ENCODE data around the gene SLAMF1.
"Not testable (repeated sequence)": the region's sequence is repeated elsewhere in the genome, so short reads cannot be mapped to it uniquely, and the experiment has no call there.

The SLAMF1 gene

GRCh38 chr1:160664573-160665051, 17.8 kb upstream of the SLAMF1 start:
- no peak for DNase-seq (ENCODE audit: low read depth)

- DNase-seq (ENCODE audit: low read depth): no peak
Observed at GRCh38 chr1:160662910-160663309, 16.1 kb upstream of the SLAMF1 start.

GRCh38 chr1:160659566-160659965, 12.7 kb upstream of the SLAMF1 start:
- no peak for DNase-seq (ENCODE audit: low read depth)

DNA sequence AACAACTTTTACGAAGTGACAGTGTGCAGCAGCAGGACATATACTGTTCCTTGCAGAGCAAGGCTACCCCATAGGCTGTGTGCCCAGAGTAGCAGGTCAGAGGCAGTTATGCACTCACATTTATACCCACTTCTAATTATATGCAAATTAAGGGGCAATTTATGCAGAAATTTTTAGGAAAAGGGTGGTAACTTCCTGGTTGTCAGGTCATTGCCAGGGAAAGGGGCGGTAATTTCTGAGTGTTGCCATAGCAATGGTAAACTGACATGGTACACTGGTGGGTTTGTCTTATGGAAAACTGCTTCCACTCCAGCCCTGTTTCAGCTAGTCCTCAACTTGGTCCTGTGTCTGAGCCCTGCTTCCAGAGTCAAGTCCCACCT, 12.0 kb upstream of the SLAMF1 start:
- DNase-seq (ENCODE audit: low read depth): no peak

DNA sequence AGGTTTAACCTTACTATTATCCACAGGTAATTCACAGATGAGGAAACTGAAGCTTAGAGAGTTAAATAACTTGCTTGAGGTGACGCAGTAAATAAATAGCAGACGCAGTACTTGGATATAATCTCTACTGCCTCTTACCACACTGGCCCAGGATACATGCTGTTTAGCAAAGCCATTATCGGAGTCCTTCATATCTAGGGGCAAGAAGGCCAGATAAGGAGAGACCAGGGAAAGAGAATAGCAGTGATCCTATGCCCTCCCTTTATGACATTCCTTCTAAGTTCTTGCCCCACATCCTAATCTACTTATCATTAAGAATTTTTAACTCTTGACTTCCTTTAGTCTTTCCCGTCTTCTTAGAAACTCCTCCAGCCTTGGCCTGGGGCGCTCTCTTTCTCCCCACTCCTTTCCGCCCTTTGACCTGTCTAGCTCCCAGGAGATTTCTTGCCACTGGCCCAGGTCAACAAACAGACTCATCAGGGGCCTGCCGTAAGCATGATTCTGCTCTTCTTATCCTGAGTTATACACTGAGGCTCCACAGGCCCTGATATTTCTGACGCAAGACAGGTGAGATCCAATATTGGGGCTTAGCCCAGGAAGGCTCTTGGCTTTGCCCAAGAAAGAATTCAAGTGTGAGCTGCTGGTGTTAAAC, 11.4 kb upstream of the SLAMF1 start:
- no peak for DNase-seq (ENCODE audit: low read depth)

GRCh38 chr1:160657250-160657781, 10.5 kb upstream of the SLAMF1 start:
- no peak for DNase-seq (ENCODE audit: low read depth)

- no peak for DNase-seq (ENCODE audit: low read depth)
Observed at GRCh38 chr1:160656737-160657136, 9.9 kb upstream of the SLAMF1 start.

DNA sequence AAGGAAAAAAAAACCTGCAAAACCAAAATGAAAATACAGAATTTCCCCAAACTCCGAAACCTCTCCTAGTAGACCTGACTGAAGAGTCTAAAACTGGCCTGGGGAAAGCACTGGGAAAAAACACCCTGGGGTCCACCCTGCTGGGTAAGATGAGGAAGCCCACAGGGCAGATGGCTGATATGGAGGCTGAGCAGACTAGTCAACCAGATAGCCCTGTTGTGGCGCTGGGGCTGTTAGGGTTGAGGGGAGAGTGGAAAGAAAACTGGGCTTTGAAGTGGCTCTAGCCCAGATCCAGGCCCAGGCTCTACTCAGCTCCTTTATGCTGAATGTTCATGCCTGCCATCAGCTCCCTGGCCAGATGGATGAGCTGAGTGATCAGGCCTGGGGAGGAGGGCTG, 6.8 kb upstream of the SLAMF1 start:
- DNase-seq (ENCODE audit: low read depth): no peak

GRCh38 chr1:160652924-160653619, 6.2 kb upstream of the SLAMF1 start:
- DNase-seq (ENCODE audit: low read depth): no peak

GRCh38 chr1:160652065-160652641, 5.3 kb upstream of the SLAMF1 start:
- not testable (repeated sequence) for DNase-seq (ENCODE audit: low read depth)

DNA sequence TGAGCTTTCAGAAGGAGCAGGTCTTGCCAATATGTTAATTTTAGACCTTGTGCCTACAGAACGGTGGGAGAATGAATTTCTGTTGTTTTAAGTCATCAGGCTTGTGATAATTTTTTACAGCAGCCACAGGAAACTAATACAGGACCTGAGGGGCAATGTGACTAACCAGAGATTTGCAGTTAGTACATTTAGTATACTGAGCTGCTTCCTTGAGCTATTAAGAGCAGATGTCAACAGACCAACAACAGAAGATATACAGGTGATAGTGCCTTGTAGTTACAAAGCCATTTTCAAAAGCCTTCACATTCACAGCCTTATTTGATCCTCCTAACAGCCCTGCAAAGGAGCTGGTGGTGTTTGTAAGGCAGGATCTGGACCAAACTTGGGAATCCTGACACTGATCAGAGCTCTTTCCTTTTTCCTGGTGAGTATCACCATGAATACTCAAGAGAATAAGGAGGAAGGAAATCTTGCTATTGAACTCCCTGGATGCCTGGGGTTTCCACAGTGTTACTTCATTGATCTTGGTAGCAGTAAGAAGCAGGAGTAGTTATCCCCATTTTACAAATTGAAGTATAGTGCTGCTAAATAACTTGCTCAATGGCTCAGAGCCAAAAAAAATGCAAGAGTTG, 4.7 kb upstream of the SLAMF1 start:
- DNase-seq (ENCODE audit: low read depth): no peak

DNA sequence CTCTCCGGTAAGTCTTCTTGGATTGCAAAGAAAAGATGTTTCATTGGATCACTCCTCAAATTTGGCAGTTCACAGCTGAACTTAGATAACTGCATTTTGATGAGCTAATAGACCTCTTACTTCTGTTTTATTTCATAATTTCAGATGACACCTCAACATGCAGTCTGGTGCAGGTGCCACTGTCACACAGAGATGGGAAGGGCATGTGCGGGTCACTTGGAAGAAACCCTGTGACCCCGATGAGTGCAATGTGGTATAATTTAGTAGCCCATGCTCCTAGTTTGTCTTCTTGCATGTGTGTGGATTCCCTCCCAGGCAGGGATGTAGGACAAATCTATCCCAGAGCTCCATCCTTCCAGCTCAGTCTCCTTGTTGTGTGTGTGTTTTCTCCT, 481 bp upstream of the SLAMF1 start:
- no peak for DNase-seq (ENCODE audit: low read depth)

DNA sequence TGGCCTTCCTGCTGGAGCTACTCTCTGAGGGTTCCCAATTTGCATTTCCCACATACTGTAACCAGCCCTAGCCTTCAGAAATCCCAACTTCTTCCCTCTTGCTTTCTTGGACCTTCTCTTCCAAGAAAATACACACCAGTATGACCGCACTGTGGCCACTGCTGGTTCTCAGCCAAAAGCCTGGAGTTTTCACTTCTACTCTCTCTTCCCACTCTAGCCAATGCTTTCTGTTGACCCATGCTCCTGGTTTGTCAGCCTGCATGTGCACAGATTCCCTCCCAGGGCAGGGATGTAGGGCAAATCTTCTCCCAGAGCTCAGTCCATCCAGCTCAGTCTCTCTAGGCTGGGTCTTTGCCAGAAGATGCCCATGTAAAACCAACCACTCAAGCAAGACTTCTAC, 664 bp downstream of the SLAMF1 start:
- no peak for DNase-seq (ENCODE audit: low read depth)

DNA sequence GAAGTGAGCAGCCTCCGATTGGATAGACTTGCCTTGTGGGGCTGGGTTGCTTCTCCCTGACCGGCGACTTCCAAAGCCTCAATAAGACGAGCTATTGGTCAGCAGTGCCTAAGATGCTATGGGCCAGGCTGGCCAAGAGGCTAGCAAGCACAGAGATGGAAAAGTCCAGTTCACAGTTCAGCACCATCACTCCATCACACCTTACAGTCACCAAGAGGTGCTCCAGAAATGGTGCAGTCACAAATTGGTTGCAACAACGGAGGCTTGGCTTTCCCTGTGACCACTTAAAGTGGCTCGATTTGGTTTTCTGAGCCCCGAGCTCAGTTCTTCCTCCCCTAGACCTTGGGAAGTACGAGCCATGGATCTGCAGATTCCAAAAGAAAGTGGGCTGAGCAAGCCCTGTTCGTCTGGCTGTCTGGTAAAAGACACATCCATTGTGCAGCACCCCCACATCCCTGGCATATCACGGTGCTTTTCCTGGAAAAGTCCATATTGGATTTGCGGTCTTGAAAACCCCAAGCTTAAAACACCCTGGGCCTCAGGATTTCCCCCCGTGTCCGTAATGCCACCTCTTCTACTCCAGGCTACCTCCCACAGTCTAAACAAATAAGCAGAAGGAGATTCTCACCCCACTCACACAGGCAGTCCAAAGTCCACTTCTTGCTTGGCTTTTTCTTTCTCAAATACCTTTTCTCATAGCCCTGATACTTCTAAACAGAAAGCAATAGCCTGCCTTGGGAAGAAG, 1.3 kb downstream of the SLAMF1 start:
- no peak for DNase-seq (ENCODE audit: low read depth)

- DNase-seq (ENCODE audit: low read depth): no peak
Observed at GRCh38 chr1:160644399-160644798, 2.4 kb downstream of the SLAMF1 start.

DNA sequence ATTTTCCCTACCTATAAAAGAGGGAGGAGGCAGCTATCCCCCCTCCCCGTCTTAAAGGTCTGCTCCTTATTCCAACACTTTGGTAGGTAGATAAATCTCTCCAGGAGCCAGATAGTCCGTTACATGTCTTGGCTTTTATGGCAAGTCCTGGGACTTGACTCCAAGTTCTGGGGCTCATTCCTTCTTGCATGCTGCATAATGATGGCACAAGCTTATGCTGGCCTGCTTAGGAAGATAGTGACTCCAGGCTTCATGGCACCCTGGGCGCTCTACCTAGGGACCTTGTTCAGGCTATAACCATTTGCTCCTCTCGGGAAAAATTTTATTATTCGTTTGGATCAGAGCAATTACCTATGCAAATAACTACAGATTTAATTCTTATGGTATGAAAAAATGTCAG, 3.7 kb downstream of the SLAMF1 start:
- DNase-seq (ENCODE audit: low read depth): no peak

DNA sequence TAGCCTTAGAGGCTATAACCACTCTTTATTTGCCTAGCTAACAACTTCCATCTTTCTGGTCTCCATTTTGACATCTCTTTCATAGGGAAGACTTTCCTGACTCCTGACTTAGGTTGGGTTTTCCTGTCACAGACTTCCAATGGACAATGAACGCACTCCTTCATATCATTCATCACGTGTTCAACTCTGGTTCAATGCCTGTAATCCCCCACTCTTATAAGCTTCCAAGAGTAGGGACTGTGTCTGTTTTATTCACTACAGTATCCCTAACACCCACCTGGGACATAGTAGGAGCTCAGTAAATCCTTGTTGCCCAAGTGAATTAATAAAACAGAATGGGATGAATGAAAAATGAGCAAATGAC, 4.6 kb downstream of the SLAMF1 start:
- no peak for DNase-seq (ENCODE audit: low read depth)

DNA sequence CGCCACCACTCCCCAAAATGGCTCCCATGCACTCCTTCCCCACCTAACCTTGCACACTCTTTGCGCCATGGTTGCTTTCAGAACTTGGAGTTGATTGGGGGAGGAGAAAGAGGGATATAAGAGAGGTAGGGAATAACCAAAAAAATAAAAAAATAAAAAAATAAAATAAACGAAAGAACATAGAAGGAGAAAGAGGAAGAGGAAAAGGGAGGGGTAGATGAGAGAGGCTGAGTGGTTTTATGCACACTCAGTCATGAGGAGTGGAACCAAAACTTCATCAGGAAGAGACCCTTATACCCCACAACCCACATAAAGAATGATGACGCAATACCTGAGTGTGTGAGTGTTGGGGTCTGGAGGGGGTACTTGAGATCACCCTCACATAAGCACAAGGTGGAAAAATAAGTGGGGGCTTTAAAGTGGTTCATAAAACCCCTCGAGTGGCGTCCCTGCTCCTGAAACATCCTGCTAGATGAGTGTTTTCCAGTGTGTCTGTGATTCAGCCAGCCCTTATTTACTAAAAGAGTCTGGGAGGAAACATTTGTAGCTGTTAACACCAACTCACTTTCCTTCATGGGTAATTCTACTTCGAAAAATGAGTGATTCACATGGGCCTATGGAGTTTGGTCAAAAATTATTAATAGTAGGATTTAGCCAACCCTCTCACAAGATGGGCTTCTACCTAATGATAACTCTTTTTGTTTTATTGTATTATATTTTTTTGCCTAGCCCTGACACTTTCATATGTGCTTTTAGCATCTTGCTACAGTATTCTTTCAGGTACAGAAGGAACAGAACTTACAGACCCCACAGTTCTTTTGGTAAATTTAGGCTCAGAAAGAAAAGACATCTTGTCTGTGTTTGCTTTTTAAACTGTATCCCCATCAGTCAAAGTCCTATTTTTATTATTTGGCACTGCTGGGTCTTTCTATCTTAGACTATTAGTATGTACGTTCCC, 5.2 kb downstream of the SLAMF1 start:
- no peak for DNase-seq (ENCODE audit: low read depth)

GRCh38 chr1:160640359-160641123, 6.3 kb downstream of the SLAMF1 start:
- DNase-seq (ENCODE audit: low read depth): no peak

DNA sequence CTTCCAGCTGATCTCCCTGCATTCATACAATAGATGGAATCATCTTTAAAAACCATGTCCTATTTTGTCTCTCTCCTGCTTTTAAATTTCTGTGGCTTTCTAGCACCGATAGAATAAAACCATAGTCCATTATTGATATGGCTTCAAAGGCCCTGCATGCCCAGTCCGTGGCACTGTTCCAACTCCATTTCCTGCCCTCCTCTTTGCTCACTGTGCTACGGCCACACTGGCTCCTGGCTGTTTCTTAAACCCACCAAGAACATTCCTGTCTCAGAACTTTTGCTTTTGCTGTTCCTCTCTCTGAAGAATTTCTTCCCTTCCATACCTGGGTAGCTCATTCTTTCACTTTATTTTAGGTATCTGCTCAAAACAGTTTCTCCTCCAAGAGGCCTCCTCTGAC, 7.2 kb downstream of the SLAMF1 start:
- peak; percentile 11 for DNase-seq (ENCODE audit: low read depth)
